Astrocyte (in vitro differentiated cells and primary cell): Measurements from ENCODE around the gene STX7. TPM values are rescaled to one million over a fixed set of nuclear protein-coding genes. Genes with fewer than 3 reads are reported as not detected.
"Not testable (repeated sequence)": the region's sequence is repeated elsewhere in the genome, so short reads cannot be mapped to it uniquely, and the experiment has no call there.

Experiments used
- DNase-seq: peaks from one replicate; pipeline ENCODE4 v3.0.0-alpha.2; 2010; ENCODE audit warnings: low read depth
- FAIRE-seq: peaks from 2 replicates; lab custom pipeline; 2011; peaks lifted over from hg19 to GRCh38; lab: Jason Lieb, UNC
- H2AFZ ChIP-seq: 2 replicates; pipeline ENCODE4 v1.6.0; 2012; ENCODE audit warnings: low read depth, low read length, inconsistent platforms
- H3K27ac ChIP-seq: 2 replicates; pipeline ENCODE4 v1.5.1; 2011; ENCODE audit warnings: low read depth, low read length, inconsistent platforms
- H3K27me3 ChIP-seq: 2 replicates; pipeline ENCODE4 v1.6.0; 2011; ENCODE audit warnings: low read length, inconsistent platforms; ENCODE audit not compliant: insufficient read depth
- H3K36me3 ChIP-seq: 2 replicates; pipeline ENCODE4 v1.5.1; 2011; ENCODE audit warnings: low read length, inconsistent platforms; ENCODE audit not compliant: insufficient read depth
- H3K4me1 ChIP-seq: 2 replicates; pipeline ENCODE4 v1.5.1; 2011; ENCODE audit warnings: low read length, inconsistent platforms; ENCODE audit not compliant: insufficient read depth
- H3K4me2 ChIP-seq: 2 replicates; pipeline ENCODE4 v1.6.0; 2012; ENCODE audit warnings: low read length, inconsistent platforms
- H3K4me3 ChIP-seq: 2 replicates; pipeline ENCODE4 v1.5.1; 2011; ENCODE audit warnings: low read depth, mild to moderate bottlenecking, low read length, inconsistent platforms; ENCODE audit not compliant: insufficient read depth
- H3K79me2 ChIP-seq: 2 replicates; pipeline ENCODE4 v1.6.0; 2012; ENCODE audit warnings: mild to moderate bottlenecking, low read length, inconsistent platforms; ENCODE audit not compliant: insufficient read depth
- H3K9ac ChIP-seq: 2 replicates; pipeline ENCODE4 v1.6.0; 2012; ENCODE audit warnings: mild to moderate bottlenecking, low read length, inconsistent platforms
- H3K9me3 ChIP-seq: 2 replicates; pipeline ENCODE4 v1.5.1; 2012; ENCODE audit warnings: low read depth, mild to moderate bottlenecking, low read length, inconsistent platforms; ENCODE audit not compliant: insufficient read depth
- H4K20me1 ChIP-seq: 2 replicates; pipeline ENCODE4 v1.6.0; 2012; ENCODE audit warnings: low read length, inconsistent platforms; ENCODE audit not compliant: insufficient read depth
- H3K27ac Mint-ChIP-seq: one replicate; pipeline ENCODE4 v1.8.0; 2021; ENCODE audit warnings: mild to moderate bottlenecking, mixed read lengths; ENCODE audit not compliant: unreplicated experiment
- H3K27me3 Mint-ChIP-seq: one replicate; pipeline ENCODE4 v1.8.0; 2021; ENCODE audit warnings: low read depth, mixed read lengths; ENCODE audit not compliant: unreplicated experiment
- H3K36me3 Mint-ChIP-seq: one replicate; pipeline ENCODE4 v1.8.0; 2021; ENCODE audit warnings: low read depth, mixed read lengths; ENCODE audit not compliant: unreplicated experiment
- H3K4me1 Mint-ChIP-seq: one replicate; pipeline ENCODE4 v1.8.0; 2021; ENCODE audit warnings: low read depth, mixed read lengths; ENCODE audit not compliant: unreplicated experiment
- H3K4me3 Mint-ChIP-seq: one replicate; pipeline ENCODE4 v1.8.0; 2021; ENCODE audit warnings: mild to moderate bottlenecking, moderate library complexity, mixed read lengths; ENCODE audit not compliant: unreplicated experiment
- H3K9me3 Mint-ChIP-seq: one replicate; pipeline ENCODE4 v1.8.0; 2021; ENCODE audit warnings: mild to moderate bottlenecking, mixed read lengths; ENCODE audit not compliant: unreplicated experiment
- EZH2 ChIP-seq: IDR thresholded peaks from 2 replicates; pipeline ENCODE4 v1.6.1; 2012; ENCODE audit warnings: mild to moderate bottlenecking, low read length, inconsistent platforms; ENCODE audit not compliant: insufficient read depth
- total RNA-seq: library from RNA; stranded (reverse); gene quantifications from 2 replicates; pipeline ENCODE4 v1.2.1, GENCODE V29; 2021
- TF ChIP-seq, protein P1 (sequence below): IDR thresholded peaks from 2 replicates; pipeline ENCODE4 v1.5.1; 2011; ENCODE audit warnings: low read depth, mild to moderate bottlenecking, inconsistent platforms, low read length, moderate library complexity; ENCODE audit not compliant: insufficient read depth

Gene STX7
- total RNA-seq, 1 donor from 2014 or later: 62.1 TPM

DNA sequence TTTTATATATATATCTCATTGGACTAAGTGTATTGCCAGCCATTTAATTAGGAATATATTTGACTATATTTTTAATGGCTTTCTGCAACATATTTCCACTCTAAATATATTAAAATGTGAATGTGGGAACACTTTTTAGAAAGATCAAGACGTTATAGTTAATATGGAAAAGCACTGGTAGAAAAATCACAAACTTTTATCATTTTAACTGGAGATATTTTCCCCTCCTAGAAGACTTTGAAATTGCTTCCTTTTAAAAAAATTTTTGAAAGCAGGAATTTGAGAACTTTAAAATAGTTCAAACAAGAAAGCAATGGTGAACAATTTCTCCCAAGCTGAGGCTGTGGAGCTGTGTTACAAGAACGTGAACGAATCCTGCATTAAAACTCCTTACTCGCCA lies 25.1 kb upstream of the STX7 start, which contains the start of gene TAAR9:
Gene TAAR9, plus strand, starts transcription at position 301 of the 400 bp plus-strand sequence. Its CDS starts 13 bp downstream, at position 314.
- no peak within 1 kb of the TSS for H3K4me3 Mint-ChIP-seq

DNA sequence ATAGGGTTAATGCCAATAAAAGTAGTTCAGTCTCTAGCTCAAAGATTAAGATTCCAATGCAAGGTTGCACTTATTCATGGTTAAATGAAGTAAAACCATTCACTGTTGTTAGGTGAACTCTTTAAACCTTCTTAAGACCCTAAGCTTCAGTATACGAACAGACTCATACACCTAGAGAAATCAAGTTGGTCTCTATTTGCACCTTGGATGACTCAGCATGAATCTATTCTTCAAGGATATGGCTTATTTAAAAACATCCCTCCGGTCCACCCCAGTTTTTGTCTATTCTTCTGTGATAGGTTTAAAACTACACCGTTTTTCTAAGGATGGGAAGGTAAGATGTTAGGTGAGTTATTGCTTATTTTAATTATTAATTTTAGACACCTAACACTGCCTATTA lies 24.2 kb upstream of the STX7 start:
- Histone ChIP-seq H3K27me3 (peaks cover 6% of the 10 kb centered on the region), H3K27ac (no peak overlapping the region), H3K4me2 (no peak overlapping the region), H2AFZ (no peak overlapping the region), H3K79me2 (no peaks in the 10 kb centered on the region), H3K36me3 (no peaks in the 10 kb centered on the region), H3K4me1 (no peaks in the 10 kb centered on the region), H3K9ac (no peak overlapping the region), H3K4me3 (no peak overlapping the region), H4K20me1 (no peaks in the 10 kb centered on the region), H3K9me3 (no peaks in the 10 kb centered on the region)
- TF ChIP-seq EZH2: no peak
- TF ChIP-seq, protein P1, sequence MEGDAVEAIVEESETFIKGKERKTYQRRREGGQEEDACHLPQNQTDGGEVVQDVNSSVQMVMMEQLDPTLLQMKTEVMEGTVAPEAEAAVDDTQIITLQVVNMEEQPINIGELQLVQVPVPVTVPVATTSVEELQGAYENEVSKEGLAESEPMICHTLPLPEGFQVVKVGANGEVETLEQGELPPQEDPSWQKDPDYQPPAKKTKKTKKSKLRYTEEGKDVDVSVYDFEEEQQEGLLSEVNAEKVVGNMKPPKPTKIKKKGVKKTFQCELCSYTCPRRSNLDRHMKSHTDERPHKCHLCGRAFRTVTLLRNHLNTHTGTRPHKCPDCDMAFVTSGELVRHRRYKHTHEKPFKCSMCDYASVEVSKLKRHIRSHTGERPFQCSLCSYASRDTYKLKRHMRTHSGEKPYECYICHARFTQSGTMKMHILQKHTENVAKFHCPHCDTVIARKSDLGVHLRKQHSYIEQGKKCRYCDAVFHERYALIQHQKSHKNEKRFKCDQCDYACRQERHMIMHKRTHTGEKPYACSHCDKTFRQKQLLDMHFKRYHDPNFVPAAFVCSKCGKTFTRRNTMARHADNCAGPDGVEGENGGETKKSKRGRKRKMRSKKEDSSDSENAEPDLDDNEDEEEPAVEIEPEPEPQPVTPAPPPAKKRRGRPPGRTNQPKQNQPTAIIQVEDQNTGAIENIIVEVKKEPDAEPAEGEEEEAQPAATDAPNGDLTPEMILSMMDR: no peak
- H3K4me3 Mint-ChIP-seq: no peak overlapping the region
- no peak overlapping the region for H3K27ac Mint-ChIP-seq
- peaks cover 2% of the 10 kb centered on the region for H3K27me3 Mint-ChIP-seq
- peaks cover 7% of the 10 kb centered on the region for H3K9me3 Mint-ChIP-seq
- no peaks in the 10 kb centered on the region for H3K4me1 Mint-ChIP-seq
- no peaks in the 10 kb centered on the region for H3K36me3 Mint-ChIP-seq
- DNase-seq (no peak), FAIRE-seq (no peak)

More for the DNA sequence above, 25.1 kb upstream of the STX7 start, which contains the start of gene TAAR9:
- H3K27ac Mint-ChIP-seq: no peak within 1 kb of the TSS
- H3K9ac ChIP-seq: no peak within 1 kb of the TSS
- TF ChIP-seq, protein P1: no peak
- no peak for TF ChIP-seq EZH2
- no peaks in the 10 kb centered on the region for H3K9me3 ChIP-seq
- peaks cover 7% of the 10 kb centered on the region for H3K9me3 Mint-ChIP-seq
- no peaks in the 10 kb centered on the region for H3K4me1 Mint-ChIP-seq
- H3K27ac ChIP-seq: no peak within 1 kb of the TSS
- H3K79me2 ChIP-seq: no peaks in the 10 kb centered on the region
- no peaks in the 10 kb centered on the region for H4K20me1 ChIP-seq
- H3K36me3 ChIP-seq: no peaks in the 10 kb centered on the region
- H3K4me1 ChIP-seq: no peaks in the 10 kb centered on the region
- H3K4me2 ChIP-seq: no peak within 1 kb of the TSS
- H3K27me3 ChIP-seq: peaks cover 6% of the 10 kb centered on the region
- FAIRE-seq (no peak), DNase-seq (no peak)
- H2AFZ ChIP-seq: no peak within 1 kb of the TSS
- H3K27me3 Mint-ChIP-seq: peaks cover 2% of the 10 kb centered on the region
- no peak within 1 kb of the TSS for H3K4me3 ChIP-seq
- no peaks in the 10 kb centered on the region for H3K36me3 Mint-ChIP-seq

DNA sequence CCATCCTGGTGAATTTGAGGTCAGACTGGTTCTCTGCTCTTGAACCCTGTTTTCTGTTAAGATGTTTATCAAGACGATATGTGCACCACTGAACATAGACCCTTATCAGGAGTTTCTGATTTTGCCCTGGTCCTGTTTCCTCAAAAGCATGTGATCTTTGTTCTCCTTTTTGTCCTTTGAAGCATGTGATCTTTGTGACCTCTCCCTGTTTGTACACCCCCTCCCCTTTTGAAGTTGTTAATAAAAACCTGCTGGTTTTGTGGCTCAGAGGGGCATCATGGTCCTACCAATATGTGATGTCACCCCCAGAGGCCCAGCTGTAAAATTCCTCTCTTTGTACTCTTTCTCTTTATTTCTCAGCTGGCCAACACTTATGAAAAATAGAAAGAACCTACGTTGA lies 21.6 kb upstream of the STX7 start:
- not testable (repeated sequence) for H3K79me2 ChIP-seq, H3K9me3 ChIP-seq, H3K4me1 Mint-ChIP-seq, H3K9me3 Mint-ChIP-seq, H3K36me3 Mint-ChIP-seq, FAIRE-seq, H3K4me3 Mint-ChIP-seq, H3K4me3 ChIP-seq, H2AFZ ChIP-seq, H3K27me3 Mint-ChIP-seq, H3K4me2 ChIP-seq, H3K36me3 ChIP-seq, DNase-seq, H4K20me1 ChIP-seq, H3K4me1 ChIP-seq, H3K9ac ChIP-seq, H3K27me3 ChIP-seq, H3K27ac ChIP-seq, H3K27ac Mint-ChIP-seq
